ENCODE measurements around the gene TMEM150C.

TMEM150C gene

DNA sequence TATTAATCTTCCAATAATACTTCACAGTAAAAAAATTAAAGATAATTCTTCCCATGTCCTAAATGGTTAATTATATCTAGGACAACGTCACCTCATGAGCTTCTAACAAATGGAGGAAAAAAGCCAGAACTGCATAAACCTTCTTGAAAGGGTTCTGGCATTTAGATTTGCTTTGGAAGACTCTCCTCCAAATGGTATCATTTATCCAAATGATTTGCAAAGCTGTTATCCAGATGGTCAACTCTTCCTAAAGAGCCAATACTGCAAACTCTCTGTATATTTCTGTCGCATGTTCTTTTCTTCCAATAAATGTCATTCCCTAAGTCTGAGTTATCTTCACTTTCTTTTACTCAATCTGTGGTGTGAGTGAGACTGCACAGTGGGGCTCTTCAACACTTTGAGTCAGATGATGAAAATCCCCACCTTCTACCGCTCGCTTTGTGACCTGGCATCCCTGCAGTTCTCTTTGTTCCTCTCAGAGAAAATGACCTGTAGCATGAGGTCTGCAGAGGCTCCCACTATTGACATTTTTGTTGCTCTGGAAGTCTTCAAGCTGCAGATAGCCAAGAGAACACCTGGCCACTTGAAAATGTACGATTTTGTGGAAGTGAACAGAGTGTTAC, 52.9 kb downstream of the TMEM150C start:
- H3K27ac ChIP-seq (replicated peaks): no peak overlapping the region
- TF ChIP-seq, protein P1, sequence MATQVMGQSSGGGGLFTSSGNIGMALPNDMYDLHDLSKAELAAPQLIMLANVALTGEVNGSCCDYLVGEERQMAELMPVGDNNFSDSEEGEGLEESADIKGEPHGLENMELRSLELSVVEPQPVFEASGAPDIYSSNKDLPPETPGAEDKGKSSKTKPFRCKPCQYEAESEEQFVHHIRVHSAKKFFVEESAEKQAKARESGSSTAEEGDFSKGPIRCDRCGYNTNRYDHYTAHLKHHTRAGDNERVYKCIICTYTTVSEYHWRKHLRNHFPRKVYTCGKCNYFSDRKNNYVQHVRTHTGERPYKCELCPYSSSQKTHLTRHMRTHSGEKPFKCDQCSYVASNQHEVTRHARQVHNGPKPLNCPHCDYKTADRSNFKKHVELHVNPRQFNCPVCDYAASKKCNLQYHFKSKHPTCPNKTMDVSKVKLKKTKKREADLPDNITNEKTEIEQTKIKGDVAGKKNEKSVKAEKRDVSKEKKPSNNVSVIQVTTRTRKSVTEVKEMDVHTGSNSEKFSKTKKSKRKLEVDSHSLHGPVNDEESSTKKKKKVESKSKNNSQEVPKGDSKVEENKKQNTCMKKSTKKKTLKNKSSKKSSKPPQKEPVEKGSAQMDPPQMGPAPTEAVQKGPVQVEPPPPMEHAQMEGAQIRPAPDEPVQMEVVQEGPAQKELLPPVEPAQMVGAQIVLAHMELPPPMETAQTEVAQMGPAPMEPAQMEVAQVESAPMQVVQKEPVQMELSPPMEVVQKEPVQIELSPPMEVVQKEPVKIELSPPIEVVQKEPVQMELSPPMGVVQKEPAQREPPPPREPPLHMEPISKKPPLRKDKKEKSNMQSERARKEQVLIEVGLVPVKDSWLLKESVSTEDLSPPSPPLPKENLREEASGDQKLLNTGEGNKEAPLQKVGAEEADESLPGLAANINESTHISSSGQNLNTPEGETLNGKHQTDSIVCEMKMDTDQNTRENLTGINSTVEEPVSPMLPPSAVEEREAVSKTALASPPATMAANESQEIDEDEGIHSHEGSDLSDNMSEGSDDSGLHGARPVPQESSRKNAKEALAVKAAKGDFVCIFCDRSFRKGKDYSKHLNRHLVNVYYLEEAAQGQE (IDR thresholded peaks at IDR 0.05; ENCODE audit: insufficient replicate concordance, low read depth): no peak
- no peak for TF ChIP-seq POLR2AphosphoS5 (IDR thresholded peaks at IDR 0.05; ENCODE audit: low read depth)
- no peak for TF ChIP-seq GABPA (IDR thresholded peaks at IDR 0.05; ENCODE audit: low read depth)
- TF ChIP-seq SPI1 (IDR thresholded peaks at IDR 0.05; ENCODE audit: borderline replicate concordance, low read depth): no peak
- TF ChIP-seq, protein P2, sequence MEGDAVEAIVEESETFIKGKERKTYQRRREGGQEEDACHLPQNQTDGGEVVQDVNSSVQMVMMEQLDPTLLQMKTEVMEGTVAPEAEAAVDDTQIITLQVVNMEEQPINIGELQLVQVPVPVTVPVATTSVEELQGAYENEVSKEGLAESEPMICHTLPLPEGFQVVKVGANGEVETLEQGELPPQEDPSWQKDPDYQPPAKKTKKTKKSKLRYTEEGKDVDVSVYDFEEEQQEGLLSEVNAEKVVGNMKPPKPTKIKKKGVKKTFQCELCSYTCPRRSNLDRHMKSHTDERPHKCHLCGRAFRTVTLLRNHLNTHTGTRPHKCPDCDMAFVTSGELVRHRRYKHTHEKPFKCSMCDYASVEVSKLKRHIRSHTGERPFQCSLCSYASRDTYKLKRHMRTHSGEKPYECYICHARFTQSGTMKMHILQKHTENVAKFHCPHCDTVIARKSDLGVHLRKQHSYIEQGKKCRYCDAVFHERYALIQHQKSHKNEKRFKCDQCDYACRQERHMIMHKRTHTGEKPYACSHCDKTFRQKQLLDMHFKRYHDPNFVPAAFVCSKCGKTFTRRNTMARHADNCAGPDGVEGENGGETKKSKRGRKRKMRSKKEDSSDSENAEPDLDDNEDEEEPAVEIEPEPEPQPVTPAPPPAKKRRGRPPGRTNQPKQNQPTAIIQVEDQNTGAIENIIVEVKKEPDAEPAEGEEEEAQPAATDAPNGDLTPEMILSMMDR (IDR thresholded peaks at IDR 0.05; ENCODE audit: insufficient read depth, low read length): no peak
- H3K27me3 ChIP-seq (ENCODE audit: insufficient read depth, poor library complexity, severe bottlenecking): no peaks in the 10 kb centered on the region
- DNase-seq (ENCODE audit: low read depth in 1 of 2, low spot score in 1 of 2): no peak
- H3K4me3 ChIP-seq (replicated peaks; ENCODE audit: insufficient read depth, low read length): no peak overlapping the region

DNA sequence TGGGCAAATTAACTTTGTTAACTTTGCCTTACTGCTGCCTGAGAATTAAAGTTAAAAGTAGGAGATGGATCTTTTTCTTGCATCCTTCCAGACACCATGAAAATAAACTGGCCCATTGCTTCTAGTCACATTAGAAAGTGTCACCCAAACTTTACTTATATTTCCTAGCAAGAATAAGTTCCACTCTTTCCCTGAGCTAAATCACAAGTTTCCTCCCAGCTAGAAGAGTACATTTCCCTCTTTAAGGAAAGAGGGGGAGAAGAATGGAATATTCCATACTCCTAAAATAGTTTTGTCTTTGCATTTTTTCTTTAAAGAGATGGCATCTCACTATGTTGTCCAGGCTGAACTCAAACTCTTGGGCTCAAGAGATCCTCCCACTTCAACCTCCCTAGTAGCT, 53.8 kb downstream of the TMEM150C start:
- TF ChIP-seq POLR2AphosphoS5 (IDR thresholded peaks at IDR 0.05; ENCODE audit: low read depth): no peak
- TF ChIP-seq, protein P1 (IDR thresholded peaks at IDR 0.05; ENCODE audit: insufficient replicate concordance, low read depth): no peak
- no peak for TF ChIP-seq SPI1 (IDR thresholded peaks at IDR 0.05; ENCODE audit: borderline replicate concordance, low read depth)
- TF ChIP-seq GABPA (IDR thresholded peaks at IDR 0.05; ENCODE audit: low read depth): no peak
- TF ChIP-seq, protein P2 (IDR thresholded peaks at IDR 0.05; ENCODE audit: insufficient read depth, low read length): no peak
- no peak overlapping the region for H3K4me3 ChIP-seq (replicated peaks; ENCODE audit: insufficient read depth, low read length)
- no peak overlapping the region for H3K27ac ChIP-seq (replicated peaks)
- H3K27me3 ChIP-seq (ENCODE audit: insufficient read depth, poor library complexity, severe bottlenecking): no peaks in the 10 kb centered on the region
- DNase-seq (ENCODE audit: low read depth in 1 of 2, low spot score in 1 of 2): no peak

DNA sequence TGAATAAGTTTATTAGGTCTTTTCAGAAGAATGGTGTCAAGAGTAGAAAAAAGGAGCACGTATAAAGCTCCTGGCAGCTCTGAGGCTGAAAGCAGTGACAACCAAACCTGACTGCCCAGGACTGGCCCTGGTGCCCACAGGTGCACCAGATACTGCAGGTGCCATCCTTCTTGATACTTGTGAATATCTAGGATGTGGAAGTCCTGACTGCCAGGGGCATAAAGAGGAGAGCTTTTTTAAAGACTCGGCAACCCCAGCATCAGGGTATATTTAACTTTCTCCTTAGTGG, 60.7 kb downstream of the TMEM150C start:
- Histone ChIP-seq H3K27me3 (ENCODE audit: insufficient read depth, poor library complexity, severe bottlenecking) (no peaks in the 10 kb centered on the region), H3K27ac (replicated peaks) (no peak overlapping the region), H3K4me3 (replicated peaks; ENCODE audit: insufficient read depth, low read length) (no peak overlapping the region)
- no peak for DNase-seq (ENCODE audit: low read depth in 1 of 2, low spot score in 1 of 2)
- TF ChIP-seq, protein P1 (IDR thresholded peaks at IDR 0.05; ENCODE audit: insufficient replicate concordance, low read depth): no peak
- no peak for TF ChIP-seq SPI1 (IDR thresholded peaks at IDR 0.05; ENCODE audit: borderline replicate concordance, low read depth)
